Fibroblast of gingiva (primary cell): Measurements from ENCODE around the gene ALDH9A1.
"Not testable (repeated sequence)": the region's sequence is repeated elsewhere in the genome, so short reads cannot be mapped to it uniquely, and the experiment has no call there.

Experiments used
- DNase-seq: peaks from one replicate; pipeline ENCODE4 v3.0.0-alpha.2; 2011; ENCODE audit warnings: low read depth

The ALDH9A1 gene

GRCh38 chr1:165686971-165687433 is 11.4 kb downstream of the ALDH9A1 start:
- no peak for DNase-seq

- DNase-seq = no peak
Measured at GRCh38 chr1:165686121-165686970, 12.0 kb downstream of the ALDH9A1 start.

- DNase-seq = no peak
Measured at GRCh38 chr1:165683848-165684485, 14.4 kb downstream of the ALDH9A1 start.

GRCh38 chr1:165680773-165681172 is 17.6 kb downstream of the ALDH9A1 start:
- DNase-seq = not testable (repeated sequence)

GRCh38 chr1:165680303-165680702 is 18.1 kb downstream of the ALDH9A1 start:
- no peak for DNase-seq

- DNase-seq = no peak
Measured at GRCh38 chr1:165679282-165680036, 18.9 kb downstream of the ALDH9A1 start.

GRCh38 chr1:165678509-165678908 is 19.9 kb downstream of the ALDH9A1 start:
- DNase-seq = no peak

- DNase-seq = no peak
Measured at GRCh38 chr1:165675794-165676193, 22.6 kb downstream of the ALDH9A1 start.

GRCh38 chr1:165674599-165674998 is 23.8 kb downstream of the ALDH9A1 start:
- no peak for DNase-seq

- peak; percentile 86 for DNase-seq
Measured at GRCh38 chr1:165671526-165671925, 26.8 kb downstream of the ALDH9A1 start.

- DNase-seq = no peak
Measured at GRCh38 chr1:165668184-165668583, 30.2 kb downstream of the ALDH9A1 start.

- DNase-seq = peak; percentile 76
Measured at GRCh38 chr1:165666152-165666825, 32.1 kb downstream of the ALDH9A1 start.

GRCh38 chr1:165662186-165662585 is 36.2 kb downstream of the ALDH9A1 start:
- no peak for DNase-seq

GRCh38 chr1:165661703-165662102 is 36.7 kb downstream of the ALDH9A1 start:
- no peak for DNase-seq

GRCh38 chr1:165659581-165659895 is 38.8 kb downstream of the ALDH9A1 start:
- DNase-seq = no peak

- DNase-seq = not testable (repeated sequence)
Measured at GRCh38 chr1:165658766-165659580, 39.4 kb downstream of the ALDH9A1 start.

- no peak for DNase-seq
Measured at GRCh38 chr1:165650981-165651625, 47.3 kb downstream of the ALDH9A1 start.

- no peak for DNase-seq
Measured at GRCh38 chr1:165648919-165649572, 49.3 kb downstream of the ALDH9A1 start.

GRCh38 chr1:165647970-165648369 is 50.4 kb downstream of the ALDH9A1 start:
- no peak for DNase-seq

- no peak for DNase-seq
Measured at GRCh38 chr1:165647517-165647916, 50.8 kb downstream of the ALDH9A1 start.
